GM18498 (cell line): ENCODE data around the gene GALNT5.

ENCODE experiments used
- ATAC-seq: cut with Tn5 transposase; IDR thresholded peaks from one replicate; pipeline ENCODE4 v1.9.1; 2021; ENCODE audit warnings: mild to moderate bottlenecking, moderate library complexity; ENCODE audit not compliant: unreplicated experiment

The GALNT5 gene

GRCh38 chr2:157362627-157363026 lies 105.1 kb downstream of the GALNT5 start:
- ATAC-seq, result no peak

- peak; percentile 50 for ATAC-seq
Observed at GRCh38 chr2:157363612-157364101, 106.2 kb downstream of the GALNT5 start.
